Endothelial cell of umbilical vein (primary cell): ENCODE measurements around the gene PTPMT1. TPM values are rescaled to one million over a fixed set of nuclear protein-coding genes. Genes with fewer than 3 reads are reported as not detected.

ENCODE experiments used
- BruUV-seq: library from RNA; stranded (reverse); fragments of 400-500 nt; replicated peaks from 2 replicates; lab custom pipeline; 2021; lab: Mats Ljungman, UMichigan
- CTCF ChIA-PET: fragments of 300-600, 350-600 bp; sonication (Branson Sonifier 250); formaldehyde crosslinking; loops from one replicate; lab custom pipeline; 2021; ENCODE audit warnings: antibody characterized with exemption, inconsistent platforms; lab: Charles Lee
- POLR2A ChIA-PET: fragments of 300-600, 350-600 bp; sonication (Branson Sonifier 250); formaldehyde crosslinking; loops from one replicate; lab custom pipeline; 2021; ENCODE audit warnings: antibody characterized with exemption, inconsistent platforms; lab: Charles Lee
- DNase-seq: peaks from one replicate; pipeline ENCODE4 v3.0.0-alpha.2; 2011; ENCODE audit warnings: low read depth, low spot score
- FAIRE-seq: peaks from 2 replicates; lab custom pipeline; 2011; peaks lifted over from hg19 to GRCh38; lab: Jason Lieb, UNC
- H2AFZ ChIP-seq: 2 replicates; pipeline ENCODE4 v1.6.0; 2012; ENCODE audit warnings: low read depth, low read length, control low read depth, inconsistent platforms
- H3K27ac ChIP-seq: 2 replicates; pipeline ENCODE4 v1.5.1; 2011; ENCODE audit warnings: low read depth, mild to moderate bottlenecking, control low read depth, low read length, moderate library complexity; ENCODE audit not compliant: insufficient read depth
- H3K27me3 ChIP-seq, 2 experiments: 2 replicates each; pipeline versions ENCODE4 v1.6.0 to v1.6.1; 2011; ENCODE audit warnings: low read length in 2 of 2, mixed read lengths in 1 of 2; ENCODE audit not compliant: control insufficient read depth in 2 of 2, insufficient read depth in 2 of 2
- H3K36me3 ChIP-seq, 2 experiments: 2 replicates in 1 of 2; 3 replicates in 1 of 2; pipeline ENCODE4 v1.5.1; 2011; ENCODE audit warnings: low read length in 2 of 2, mild to moderate bottlenecking in 1 of 2, moderate library complexity in 1 of 2; ENCODE audit not compliant: control insufficient read depth in 2 of 2, insufficient read depth in 2 of 2; ENCODE audit errors: extremely low read depth in 1 of 2
- H3K4me1 ChIP-seq: 3 replicates; pipeline ENCODE4 v1.5.1; 2011; ENCODE audit warnings: mild to moderate bottlenecking, low read length; ENCODE audit not compliant: control insufficient read depth, insufficient read depth; ENCODE audit errors: extremely low read depth
- H3K4me2 ChIP-seq: 2 replicates; pipeline ENCODE4 v1.6.1; 2011; ENCODE audit warnings: low read length, control low read depth, mixed read lengths; ENCODE audit not compliant: insufficient read depth
- H3K4me3 ChIP-seq, 3 experiments: fragments of 200-600 bp in 1 of 3; sonication (generic), shearing (Covaris generic) in 1 of 3; replicated peaks in 1 of 3; 2 replicates each; pipeline ENCODE4 v1.5.1; 2011 to 2016; ENCODE audit warnings: control low read depth in 3 of 3, low read length in 3 of 3, mild to moderate bottlenecking in 2 of 3, inconsistent platforms in 1 of 3, low read depth in 1 of 3, moderate library complexity in 1 of 3; ENCODE audit not compliant: insufficient read depth in 1 of 3
- H3K79me2 ChIP-seq: 2 replicates; pipeline ENCODE4 v1.6.0; 2012; ENCODE audit warnings: low read length, inconsistent platforms; ENCODE audit not compliant: control insufficient read depth, insufficient read depth
- H3K9ac ChIP-seq: replicated peaks from 2 replicates; pipeline ENCODE3; 2011; ENCODE audit warnings: low read length, control low read depth; ENCODE audit not compliant: insufficient read depth; ENCODE audit errors: extremely low read depth
- H3K9me1 ChIP-seq: replicated peaks from 3 replicates; pipeline ENCODE4 v1.6.0; 2011; ENCODE audit warnings: mild to moderate bottlenecking, low read length; ENCODE audit not compliant: control insufficient read depth, insufficient read depth; ENCODE audit errors: extremely low read depth
- H3K9me3 ChIP-seq: replicated peaks from 2 replicates; pipeline ENCODE4 v1.5.1; 2012; ENCODE audit warnings: low read length, inconsistent platforms; ENCODE audit not compliant: control insufficient read depth, insufficient read depth
- H4K20me1 ChIP-seq: replicated peaks from 2 replicates; pipeline ENCODE3; 2011; ENCODE audit warnings: mild to moderate bottlenecking, low read length; ENCODE audit not compliant: control insufficient read depth, insufficient read depth; ENCODE audit errors: extremely low read depth
- CTCF ChIP-seq, 2 donors: IDR thresholded peaks; 1 replicate in 1 of 2; 2 replicates in 1 of 2; pipeline ENCODE4 v1.5.1; 2011; ENCODE audit warnings: low read length in 2 of 2, mild to moderate bottlenecking in 2 of 2, moderate library complexity in 2 of 2, control low read depth in 1 of 2, inconsistent platforms in 1 of 2, low read depth in 1 of 2; ENCODE audit not compliant: insufficient read depth in 1 of 2; ENCODE audit errors: extremely low read depth in 1 of 2
- EZH2 ChIP-seq: IDR thresholded peaks from 2 replicates; pipeline ENCODE4 v1.6.1; 2012; ENCODE audit warnings: borderline replicate concordance, low read depth, mild to moderate bottlenecking, moderate library complexity, low read length, inconsistent platforms; ENCODE audit not compliant: severe bottlenecking
- FOS ChIP-seq: IDR thresholded peaks from 2 replicates; pipeline ENCODE4 v1.6.1; 2011; ENCODE audit warnings: mild to moderate bottlenecking, low read length, moderate library complexity, borderline replicate concordance; ENCODE audit not compliant: insufficient read depth
- GATA2 ChIP-seq: IDR thresholded peaks from 2 replicates; pipeline ENCODE4 v1.7.0; 2011; ENCODE audit warnings: low read depth, mild to moderate bottlenecking, moderate library complexity, mixed read lengths, low read length; ENCODE audit not compliant: insufficient read length, insufficient read depth
- JUN ChIP-seq: IDR thresholded peaks from 2 replicates; pipeline ENCODE4 v1.6.1; 2011; ENCODE audit warnings: borderline replicate concordance, low read depth; ENCODE audit not compliant: insufficient read length, insufficient read depth
- MAX ChIP-seq: IDR thresholded peaks from 2 replicates; pipeline ENCODE4 v1.6.1; 2011; ENCODE audit not compliant: insufficient read depth, insufficient read length
- MYC ChIP-seq: IDR thresholded peaks from one replicate; pipeline ENCODE4 v1.6.1; 2011; ENCODE audit warnings: mild to moderate bottlenecking, low read depth, low read length
- POLR2A ChIP-seq: IDR thresholded peaks from 2 replicates; pipeline ENCODE4 v1.6.1; 2012; ENCODE audit warnings: low read depth, mild to moderate bottlenecking, control low read depth, low read length
- POLR2AphosphoS5 ChIP-seq: IDR thresholded peaks from 2 replicates; pipeline ENCODE4 v1.6.1; 2012; ENCODE audit warnings: low read depth, mild to moderate bottlenecking, control low read depth, low read length, moderate library complexity; ENCODE audit not compliant: insufficient read depth
- dilution Hi-C: fragments of 300-500 bp; cut with MboI; formaldehyde crosslinking; loops from one replicate; pipeline ENCODE4 v1.15.0; 2019; ENCODE audit warnings: low sequenced_read_pairs; ENCODE audit not compliant: extremely low pct_ligation_motif_present
- intact Hi-C: fragments of 100-400 bp; cut with micrococcal nuclease; formaldehyde crosslinking; loops from one replicate; pipeline ENCODE4 v1.10.0; 2022
- polyA plus RNA-seq, 4 experiments: library from polyadenylated mRNA; depleted of rRNA in 3 of 4; stranded (reverse) in 3 of 4; unstranded in 1 of 4; fragments of >200 nt; gene quantifications; 2 replicates each; pipeline versions ENCODE4 v1.2.1 to v1.2.3, GENCODE V29; 2011 to 2012; ENCODE audit warnings: missing spikeins in 1 of 4
- total RNA-seq: library from RNA; stranded (reverse); gene quantifications from 2 replicates; pipeline ENCODE4 v1.2.3, GENCODE V29; 2021

Gene PTPMT1
- total and polyA plus RNA-seq, 2 donors (not counting 3 experiments of a cell fraction or from before 2014, with no cell fraction given), result 44.6 to 83.1 TPM

DNA sequence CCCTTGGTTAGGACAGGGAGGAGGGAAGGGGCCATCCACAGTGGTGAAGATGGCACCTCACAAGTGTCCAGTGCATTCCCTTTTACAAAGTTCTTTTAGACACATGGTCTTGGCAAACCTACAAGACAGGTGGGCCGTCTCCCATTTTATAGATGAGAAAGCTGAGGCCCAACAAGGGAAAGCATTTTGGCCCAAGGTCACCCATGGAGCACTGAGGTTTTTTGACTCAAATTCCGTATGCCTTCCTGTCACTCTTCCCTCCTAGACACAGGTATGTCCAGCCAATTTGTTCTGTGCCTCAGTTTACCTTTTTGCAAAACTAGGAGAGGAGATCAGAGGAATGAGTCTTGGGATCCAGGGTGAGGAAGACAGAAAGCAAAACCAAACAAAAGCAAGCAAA lies 27.6 kb downstream of the PTPMT1 start:
- H3K4me3 ChIP-seq, result no peak overlapping the region
- dilution Hi-C loops, result no loop called here
- no peak for FAIRE-seq
- no peak for DNase-seq
- TF ChIP-seq EZH2 (no peak), GATA2 (no peak), MYC (no peak), POLR2A (no peak), POLR2AphosphoS5 (no peak), MAX (no peak), JUN (no peak), FOS (no peak), CTCF (IDR thresholded peaks at IDR 0.05; ENCODE audit: extremely low read depth in 1 of 2, insufficient read depth in 1 of 2, low read depth in 1 of 2, low read length in 2 of 2) (no peak)
- POLR2A ChIA-PET, result no interaction called here
- H3K4me2 ChIP-seq, result no peak overlapping the region
- no TSS peak for BruUV-seq
- intact Hi-C loops, result no loop called here
- no peak overlapping the region for H3K27ac ChIP-seq
- no peak overlapping the region for H3K9ac ChIP-seq
- CTCF ChIA-PET, result interaction anchor here (0.6 kb wide), 1 partner anchor 136 kb away, joined by 3 read pairs; no protein-coding TSS in a partner anchor
- H3K9me1 ChIP-seq, result no peaks in the 10 kb centered on the region
- H3K4me1 ChIP-seq, result peaks cover 10% of the 10 kb centered on the region
- no peak overlapping the region for H2AFZ ChIP-seq
- no peaks in the 10 kb centered on the region for H4K20me1 ChIP-seq
- no peaks in the 10 kb centered on the region for H3K9me3 ChIP-seq
- H3K36me3 ChIP-seq, result no peaks in the 10 kb centered on the region
- H3K27me3 ChIP-seq, result peaks cover 32 to 40% of the 10 kb centered on the region in 2 experiments
- no peaks in the 10 kb centered on the region for H3K79me2 ChIP-seq
